Measurements from ENCODE around the gene ZNF419. TPM values are rescaled to one million over a fixed set of nuclear protein-coding genes. Genes with fewer than 3 reads are reported as not detected.

The ZNF419 gene
- total and polyA plus RNA-seq, 10 donors = 5.9 to 20.4 (median 13.8) TPM

GRCh38 chr19:57443121-57443696 is 44.3 kb upstream of the ZNF419 start:
- intact Hi-C loops (cut with DNase I; ENCODE audit: low total_unique reads) = no loop called here
- H3K27me3 ChIP-seq (replicated peaks in 1 of 7) = no peaks in the 10 kb centered on the region
- H3K27ac ChIP-seq = no peak overlapping the region
- no peaks in the 10 kb centered on the region for H3K4me1 ChIP-seq
- H3K4me3 ChIP-seq = no peak overlapping the region
- WGBS, 5 donors = 71 to 92% (median 84%) methylated on average over 5 of the region's 5 CpGs
- DNase-seq = no peak
- TF ChIP-seq CTCF (IDR thresholded peaks at IDR 0.05 in 8 of 11, conservative IDR thresholded peaks at IDR 0.05 in 3 of 11) (no peak), POLR2AphosphoS5 (IDR thresholded peaks at IDR 0.05) (no peak), POLR2A (IDR thresholded peaks at IDR 0.05) (no peak)
- peaks cover 0 to 78% (median 28%) of the 10 kb centered on the region in 6 donors for H3K36me3 ChIP-seq
- H3K9me3 ChIP-seq = peaks cover 0 to 97% (median 83%) of the 10 kb centered on the region in 8 donors

- no peak for TF ChIP-seq POLR2AphosphoS5 (IDR thresholded peaks at IDR 0.05)
- no peak for TF ChIP-seq POLR2A (IDR thresholded peaks at IDR 0.05)
- TF ChIP-seq CTCF (IDR thresholded peaks at IDR 0.05 in 8 of 11, conservative IDR thresholded peaks at IDR 0.05 in 3 of 11) = no peak
- H3K9me3 ChIP-seq = peaks cover 0 to 99% (median 83%) of the 10 kb centered on the region in 8 donors
These were observed 35.2 kb upstream of the ZNF419 start for GRCh38 chr19:57452307-57452706.

GRCh38 chr19:57465680-57466381 is 21.7 kb upstream of the ZNF419 start:
- Histone ChIP-seq H3K4me3 (no peak overlapping the region), H3K36me3 (peaks cover 0 to 49% (median 9%) of the 10 kb centered on the region in 6 donors), H3K27ac (no peak overlapping the region), H3K27me3 (replicated peaks in 1 of 7) (no peaks in the 10 kb centered on the region), H3K9me3 (peaks cover 30 to 100% (median 100%) of the 10 kb centered on the region in 8 donors), H3K4me1 (no peaks in the 10 kb centered on the region)
- TF ChIP-seq CTCF (IDR thresholded peaks at IDR 0.05 in 8 of 11, conservative IDR thresholded peaks at IDR 0.05 in 3 of 11) (peak in 2 of 11 experiments; percentile 9 to 12), POLR2AphosphoS5 (IDR thresholded peaks at IDR 0.05) (no peak)
- no peak for DNase-seq
- intact Hi-C loops (cut with DNase I; ENCODE audit: low total_unique reads) = no loop called here
- 74 to 80% (median 76%) methylated on average over 5 of the region's 5 CpGs for WGBS, 5 donors

More at GRCh38 chr19:57452307-57452706, 35.2 kb upstream of the ZNF419 start:
- no peak overlapping the region for H3K27ac ChIP-seq
- 91 to 98% (median 98%) methylated on average over 3 of the region's 3 CpGs for WGBS, 5 donors
- intact Hi-C loops (cut with DNase I; ENCODE audit: low total_unique reads) = no loop called here
- no peak overlapping the region for H3K4me3 ChIP-seq
- H3K27me3 ChIP-seq (replicated peaks in 1 of 7) = no peaks in the 10 kb centered on the region
- no peak for DNase-seq
- H3K36me3 ChIP-seq = peaks cover 0 to 15% (median 0%) of the 10 kb centered on the region in 6 donors
- no peaks in the 10 kb centered on the region for H3K4me1 ChIP-seq

GRCh38 chr19:57466489-57466888 is 21.1 kb upstream of the ZNF419 start:
- H3K27me3 ChIP-seq (replicated peaks in 1 of 7) = no peaks in the 10 kb centered on the region
- DNase-seq = no peak

More at GRCh38 chr19:57466489-57466888, 21.1 kb upstream of the ZNF419 start:
- TF ChIP-seq POLR2AphosphoS5 (IDR thresholded peaks at IDR 0.05) (no peak), CTCF (IDR thresholded peaks at IDR 0.05 in 8 of 11, conservative IDR thresholded peaks at IDR 0.05 in 3 of 11) (no peak), POLR2A (IDR thresholded peaks at IDR 0.05) (no peak)
- intact Hi-C loops (cut with DNase I; ENCODE audit: low total_unique reads) = no loop called here
- peak overlapping the region in 1 of 8 donors; percentile 1 for H3K4me3 ChIP-seq
- H3K4me1 ChIP-seq = no peaks in the 10 kb centered on the region
- no peak overlapping the region for H3K27ac ChIP-seq
- peaks cover 0 to 54% (median 9%) of the 10 kb centered on the region in 6 donors for H3K36me3 ChIP-seq
- peaks cover 31 to 100% (median 100%) of the 10 kb centered on the region in 8 donors for H3K9me3 ChIP-seq
- WGBS, 5 donors = 95 to 99% (median 96%) methylated on average over 4 to 5 of the region's 5 CpGs
